H1 (cell line): ENCODE results near the gene MAMSTR. TPM values are rescaled to one million over a fixed set of nuclear protein-coding genes. Genes with fewer than 3 reads are reported as not detected.

Experiments
- CTCF ChIA-PET: fragments of 300-600 bp; sonication (Branson Sonifier 250); formaldehyde crosslinking; loops from one replicate; lab custom pipeline; 2021; ENCODE audit not compliant: partially characterized antibody; lab: Charles Lee
- POLR2A ChIA-PET: fragments of 300-600 bp; sonication (Branson Sonifier 250); formaldehyde crosslinking; loops from one replicate; lab custom pipeline; 2021; ENCODE audit warnings: inconsistent platforms; ENCODE audit not compliant: partially characterized antibody; lab: Charles Lee
- DNase-seq, 2 experiments: peaks; one replicate each; pipeline versions ENCODE4 v3.0.0 to v3.0.0-alpha.2; 2010 to 2022; ENCODE audit warnings: low spot score in 2 of 2, low read depth in 1 of 2, mixed read lengths in 1 of 2
- FAIRE-seq: peaks from 2 replicates; lab custom pipeline; 2011; peaks lifted over from hg19 to GRCh38; lab: Jason Lieb, UNC
- H2AFZ ChIP-seq: 2 replicates; pipeline ENCODE4 v1.8.1; 2012; ENCODE audit warnings: low read length, inconsistent platforms
- H2AK5ac ChIP-seq: 2 replicates; pipeline ENCODE4 v1.6.1; 2013; ENCODE audit warnings: low read depth, low read length
- H2BK120ac ChIP-seq: replicated peaks from 2 replicates; pipeline ENCODE3; 2013; ENCODE audit warnings: low read depth, low read length, inconsistent platforms
- H2BK12ac ChIP-seq: 2 replicates; pipeline ENCODE4 v1.6.1; 2013; ENCODE audit warnings: low read depth, low read length
- H2BK15ac ChIP-seq: 2 replicates; pipeline ENCODE4 v1.6.1; 2013; ENCODE audit warnings: low read length
- H2BK20ac ChIP-seq: 2 replicates; pipeline ENCODE4 v1.6.1; 2013; ENCODE audit warnings: low read length
- H2BK5ac ChIP-seq: 2 replicates; pipeline ENCODE4 v1.6.1; 2013; ENCODE audit warnings: low read depth, low read length
- H3K14ac ChIP-seq: 2 replicates; pipeline ENCODE4 v1.6.1; 2013; ENCODE audit warnings: inconsistent platforms; ENCODE audit not compliant: insufficient read length
- H3K18ac ChIP-seq: 2 replicates; pipeline ENCODE4 v1.6.1; 2013; ENCODE audit warnings: low read length; ENCODE audit errors: extremely low read depth
- H3K23ac ChIP-seq: 2 replicates; pipeline ENCODE4 v1.6.1; 2013; ENCODE audit warnings: inconsistent platforms; ENCODE audit not compliant: insufficient read length
- H3K23me2 ChIP-seq: 2 replicates; pipeline ENCODE4 v1.6.1; 2013; ENCODE audit warnings: low read depth, low read length
- H3K27ac ChIP-seq: 2 replicates; pipeline ENCODE4 v1.6.1; 2011; ENCODE audit warnings: low read depth, low read length, inconsistent platforms
- H3K27me3 ChIP-seq, 4 experiments: replicated peaks in 1 of 4; 1 replicate in 1 of 4; 2 replicates in 3 of 4; pipeline versions ENCODE4 v1.6.1 to v1.8.1; 2011 to 2013; ENCODE audit warnings: low read length in 3 of 4, mild to moderate bottlenecking in 3 of 4, inconsistent platforms in 2 of 4, mixed read lengths in 2 of 4, moderate library complexity in 1 of 4; ENCODE audit not compliant: control insufficient read depth in 3 of 4, insufficient read depth in 3 of 4; ENCODE audit errors: extremely low read depth in 1 of 4
- H3K36me3 ChIP-seq, 4 experiments: 2 replicates each; pipeline versions ENCODE4 v1.6.1 to v1.8.1; 2011 to 2013; ENCODE audit warnings: mild to moderate bottlenecking in 4 of 4, low read length in 3 of 4, moderate library complexity in 2 of 4, control low read depth in 1 of 4, inconsistent platforms in 1 of 4; ENCODE audit not compliant: insufficient read depth in 4 of 4, control insufficient read depth in 2 of 4
- H3K4ac ChIP-seq: replicated peaks from 2 replicates; pipeline ENCODE3; 2013; ENCODE audit warnings: low read length, low read depth, mixed read lengths, inconsistent platforms; ENCODE audit not compliant: insufficient read length
- H3K4me1 ChIP-seq, 4 experiments: replicated peaks in 1 of 4; 1 replicate in 1 of 4; 2 replicates in 3 of 4; pipeline versions ENCODE4 v1.6.1 to v1.8.1; 2011 to 2013; ENCODE audit warnings: low read length in 3 of 4, inconsistent platforms in 2 of 4, mixed read lengths in 1 of 4; ENCODE audit not compliant: insufficient read depth in 4 of 4, control insufficient read depth in 3 of 4
- H3K4me2 ChIP-seq, 2 experiments: 2 replicates each; pipeline versions ENCODE4 v1.6.1 to v1.8.1; 2011 to 2013; ENCODE audit warnings: low read depth in 2 of 2, low read length in 2 of 2, control low read depth in 1 of 2, inconsistent platforms in 1 of 2, mild to moderate bottlenecking in 1 of 2; ENCODE audit not compliant: insufficient read depth in 1 of 2
- H3K4me3 ChIP-seq, 4 experiments: fragments of 200-600, 300-600 bp in 1 of 4; sonication (generic), shearing (Covaris generic), sonication (Bioruptor Twin) in 1 of 4; 2 replicates each; pipeline versions ENCODE4 v1.5.1 to v1.8.1; 2011 to 2016; ENCODE audit warnings: low read length in 4 of 4, low read depth in 3 of 4, control low read depth in 2 of 4, inconsistent platforms in 2 of 4, mild to moderate bottlenecking in 2 of 4, mixed read lengths in 1 of 4, moderate library complexity in 1 of 4; ENCODE audit not compliant: insufficient read depth in 2 of 4; ENCODE audit errors: extremely low read depth in 1 of 4
- H3K56ac ChIP-seq: replicated peaks from 2 replicates; pipeline ENCODE3; 2013; ENCODE audit warnings: low read depth, mild to moderate bottlenecking, mixed read lengths, low read length, inconsistent platforms; ENCODE audit not compliant: insufficient read length
- H3K79me1 ChIP-seq: 2 replicates; pipeline ENCODE4 v1.6.1; 2013; ENCODE audit warnings: low read depth, low read length, control low read depth
- H3K79me2 ChIP-seq, 2 experiments: 2 replicates each; pipeline versions ENCODE4 v1.6.1 to v1.8.1; 2012 to 2013; ENCODE audit warnings: low read length in 2 of 2, mild to moderate bottlenecking in 2 of 2, inconsistent platforms in 1 of 2; ENCODE audit not compliant: insufficient read depth in 2 of 2, control insufficient read depth in 1 of 2
- H3K9ac ChIP-seq, 4 experiments: replicated peaks in 1 of 4; 1 replicate in 1 of 4; 2 replicates in 3 of 4; pipeline versions ENCODE4 v1.6.1 to v1.8.1; 2011 to 2013; ENCODE audit warnings: low read depth in 3 of 4, low read length in 3 of 4, control low read depth in 2 of 4, mild to moderate bottlenecking in 2 of 4, moderate library complexity in 2 of 4, inconsistent platforms in 1 of 4; ENCODE audit errors: extremely low read depth in 1 of 4
- H3K9me3 ChIP-seq, 2 experiments: 2 replicates each; pipeline versions ENCODE4 v1.6.1 to v1.8.1; 2012 to 2013; ENCODE audit warnings: mild to moderate bottlenecking in 2 of 2, moderate library complexity in 2 of 2, control low read depth in 1 of 2, inconsistent platforms in 1 of 2, low read depth in 1 of 2, low read length in 1 of 2, mixed read lengths in 1 of 2; ENCODE audit not compliant: insufficient read depth in 2 of 2
- H4K20me1 ChIP-seq, 2 experiments: replicated peaks in 1 of 2; 2 replicates each; pipeline versions ENCODE3 to v1.8.1; 2011 to 2013; ENCODE audit warnings: inconsistent platforms in 2 of 2, low read length in 2 of 2, mild to moderate bottlenecking in 1 of 2; ENCODE audit not compliant: insufficient read depth in 2 of 2, control insufficient read depth in 1 of 2
- H4K5ac ChIP-seq: 2 replicates; pipeline ENCODE4 v1.6.1; 2013; ENCODE audit warnings: low read length, low read depth, mixed read lengths, inconsistent platforms; ENCODE audit not compliant: insufficient read length
- H4K8ac ChIP-seq: 2 replicates; pipeline ENCODE4 v1.8.0; 2013; ENCODE audit warnings: mild to moderate bottlenecking, moderate library complexity, low read length, inconsistent platforms; ENCODE audit not compliant: insufficient read depth; ENCODE audit errors: extremely low read depth
- H4K91ac ChIP-seq: replicated peaks from 2 replicates; pipeline ENCODE3; 2013; ENCODE audit warnings: low read length, mixed read lengths, inconsistent platforms; ENCODE audit not compliant: insufficient read length
- POU5F1 ChIP-seq: IDR thresholded peaks from 2 replicates; pipeline ENCODE4 v1.6.1; 2011; ENCODE audit warnings: low read depth, mild to moderate bottlenecking, low read length, moderate library complexity
- WGBS, 2 experiments: shearing (Covaris generic) in 1 of 2; methylation state at CpG; one replicate each; pipeline versions ENCODE4 v1.1.6 to v1.1.7; 2013 to 2015; ENCODE audit warnings: low lambda C conversion rate in 2 of 2, mixed read lengths in 2 of 2, inconsistent platforms in 1 of 2, low coverage in 1 of 2, missing lambda C conversion rate in 1 of 2; ENCODE audit not compliant: insufficient replicate concordance in 2 of 2, insufficient coverage in 1 of 2, insufficient read length in 1 of 2; ENCODE audit errors: extremely low coverage in 1 of 2, missing lambda C conversion rate in 1 of 2; 5-methylcytosine and 5-hydroxymethylcytosine counted together
- polyA plus RNA-seq, 7 experiments: library from polyadenylated mRNA; depleted of rRNA in 3 of 7; stranded (reverse) in 5 of 7; unstranded in 2 of 7; fragments of >200 nt in 5 of 7; fragments of 200-250 nt in 2 of 7; gene quantifications; 1 replicate in 5 of 7; 2 replicates in 1 of 7; 4 replicates in 1 of 7; pipeline versions ENCODE4 v1.2.1 to v1.2.3, GENCODE V29; 2011 to 2013; ENCODE audit warnings: missing spikeins in 2 of 7, mixed read lengths in 2 of 7
- total RNA-seq: library from RNA; stranded (reverse); fragmentation: NEBNext Ultra II Directional; extraction: Animal tissue kit (Norgen Biotek cat#: 25700); gene quantifications from 2 replicates; pipeline ENCODE4 v1.2.1, GENCODE V29; 2021

The MAMSTR gene
- total and polyA plus RNA-seq, 2 of the 8 experiments (the other 6 are each of a cell fraction or from before 2014, with no cell fraction given) = 2.0 to 2.3 TPM

GRCh38 chr19:48665786-48666185, 53.7 kb downstream of the MAMSTR start:
- H3K9me3 ChIP-seq = peaks cover 0 to 3% of the 10 kb centered on the region in 2 experiments; a peak in 2 of 4 replicates
- H3K4me2 ChIP-seq = no peak overlapping the region
- no peak overlapping the region for H4K91ac ChIP-seq
- no peak overlapping the region for H3K23ac ChIP-seq
- no peak overlapping the region for H3K9ac ChIP-seq
- H4K8ac ChIP-seq = no peak overlapping the region
- H2BK12ac ChIP-seq = no peak overlapping the region
- no peak overlapping the region for H3K18ac ChIP-seq
- ChIA-PET CTCF (interaction anchor here (0.7 to 5.4 kb wide), 5 partner anchors 10 to 50 kb away, joined by 3 to 32 read pairs (median 5); partner anchors contain the start of gene FUT2), POLR2A (interaction anchor here (0.9 to 1.2 kb wide), 3 partner anchors 16 to 31 kb away, joined by 3 to 4 read pairs (median 3); partner anchors contain the start of gene CA11)
- H2BK20ac ChIP-seq = no peak overlapping the region
- no peaks in the 10 kb centered on the region for H3K36me3 ChIP-seq
- no peaks in the 10 kb centered on the region; a peak in 1 of 4 replicates for H3K79me2 ChIP-seq
- H2AK5ac ChIP-seq = no peak overlapping the region
- H2BK15ac ChIP-seq = no peak overlapping the region
- no peak overlapping the region for H3K4me3 ChIP-seq
- H3K27me3 ChIP-seq = no peaks in the 10 kb centered on the region; a peak in 1 of 7 replicates
- DNase-seq (no peak), FAIRE-seq (no peak)
- H2BK5ac ChIP-seq = no peak overlapping the region
- no peak overlapping the region for H2BK120ac ChIP-seq
- peaks cover 0 to 4% of the 10 kb centered on the region in 2 experiments for H4K20me1 ChIP-seq
- whole genome bisulfite sequencing, 2 experiments = 87% methylated on average over 6 of the region's 6 CpGs; no CpG with 5 or more reads in 1 of the 2 experiments
- no peak overlapping the region for H2AFZ ChIP-seq
- no peak overlapping the region for H3K14ac ChIP-seq
- H3K79me1 ChIP-seq = no peaks in the 10 kb centered on the region
- no peak overlapping the region for H3K4ac ChIP-seq
- no peak overlapping the region for H3K27ac ChIP-seq
- no peak for TF ChIP-seq POU5F1
- H3K23me2 ChIP-seq = peaks cover 12% of the 10 kb centered on the region; the same call in 1 of the 2 replicates
- no peak overlapping the region for H4K5ac ChIP-seq
- H3K4me1 ChIP-seq = 0 out of 7 replicates have a peak, but pooled peaks cover 0 to 3% (median 0%) of the 10 kb centered on the region in 4 experiments
- H3K56ac ChIP-seq = no peak overlapping the region
